NCI-H345 (cell line): ENCODE measurements around the gene RBM18.

Experiments
- DNase-seq: peaks from one replicate; lab custom pipeline; 2025; lab: John Stamatoyannopoulos, UW

Gene RBM18

DNA sequence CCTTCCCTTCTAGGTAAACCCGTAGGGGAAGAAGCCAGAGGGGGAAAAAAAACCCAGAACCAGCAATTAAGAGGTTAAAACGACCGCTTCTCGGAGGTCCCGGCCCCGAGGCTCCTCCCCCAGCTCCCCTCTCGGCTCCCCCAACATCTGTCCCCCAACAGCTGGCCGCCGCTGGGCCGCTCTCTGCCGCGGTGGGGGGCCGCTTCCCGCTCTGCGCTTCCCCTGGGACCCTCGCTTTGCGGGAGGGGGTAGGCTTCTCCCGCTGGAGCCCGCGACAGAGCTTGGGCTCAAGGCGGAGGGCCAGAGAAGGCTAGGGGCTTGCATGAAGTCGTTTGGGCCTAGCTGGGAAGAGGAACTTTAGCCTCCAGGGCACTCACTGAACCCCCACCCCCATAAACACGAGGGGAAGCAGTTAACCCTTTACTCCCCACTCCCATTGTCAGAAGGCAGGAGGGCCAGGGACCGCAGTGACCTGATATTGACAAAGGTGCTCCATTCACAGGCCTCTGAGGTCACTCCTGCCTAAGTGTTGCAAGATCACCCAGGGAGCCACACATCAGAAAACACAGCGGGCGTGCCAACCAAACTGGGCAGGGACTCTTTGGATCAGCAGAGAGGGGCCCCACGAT lies 43.3 kb downstream of the RBM18 start:
- DNase-seq: no peak

GRCh38 chr9:122220673-122221182 lies 43.9 kb downstream of the RBM18 start:
- DNase-seq: no peak

GRCh38 chr9:122219856-122220672 lies 44.6 kb downstream of the RBM18 start:
- no peak for DNase-seq

- DNase-seq: no peak
These were observed 45.4 kb downstream of the RBM18 start for GRCh38 chr9:122218935-122219855.

DNA sequence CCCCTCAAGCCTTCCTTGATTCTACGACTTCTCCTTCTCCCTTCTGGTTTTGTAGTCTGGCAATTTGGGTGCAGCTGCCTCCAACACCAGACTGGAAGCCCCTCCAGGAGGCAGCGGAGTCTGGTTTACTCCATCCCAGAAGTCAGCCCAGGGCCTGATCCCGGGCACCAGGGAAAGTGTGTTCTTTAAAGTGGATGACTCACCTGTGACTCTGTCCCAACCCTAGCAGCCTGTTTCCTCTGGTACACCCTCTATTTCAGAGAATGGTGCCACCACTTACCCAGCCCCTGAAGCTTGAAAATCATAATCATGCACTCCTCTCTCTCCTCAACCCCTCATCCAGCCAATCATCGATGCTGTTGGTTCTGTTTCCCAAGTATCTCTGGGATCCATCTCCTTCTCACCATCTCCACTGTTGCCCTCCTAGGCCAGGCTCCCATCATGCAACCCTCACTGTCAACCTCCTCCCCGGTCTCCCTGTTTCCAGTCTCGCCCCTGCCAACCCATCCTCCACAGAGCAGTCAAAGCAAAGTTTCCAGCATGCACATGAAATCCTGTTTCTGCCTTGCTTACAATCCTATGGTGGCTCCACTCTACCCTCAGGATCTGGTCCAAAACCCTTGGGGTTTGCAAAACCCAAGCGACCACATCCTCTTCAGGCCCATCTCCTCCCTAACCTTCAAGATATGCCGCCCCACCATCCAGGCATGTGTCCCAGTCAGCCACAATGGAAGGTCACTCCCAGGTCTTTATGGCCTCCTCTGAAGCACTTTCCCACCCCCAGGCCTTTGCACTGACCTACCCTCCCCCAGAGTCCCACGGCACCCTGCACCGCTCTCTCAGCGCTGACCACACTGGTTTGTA lies 46.3 kb downstream of the RBM18 start:
- no peak for DNase-seq

GRCh38 chr9:122217640-122218039 lies 47.0 kb downstream of the RBM18 start:
- DNase-seq: no peak

DNA sequence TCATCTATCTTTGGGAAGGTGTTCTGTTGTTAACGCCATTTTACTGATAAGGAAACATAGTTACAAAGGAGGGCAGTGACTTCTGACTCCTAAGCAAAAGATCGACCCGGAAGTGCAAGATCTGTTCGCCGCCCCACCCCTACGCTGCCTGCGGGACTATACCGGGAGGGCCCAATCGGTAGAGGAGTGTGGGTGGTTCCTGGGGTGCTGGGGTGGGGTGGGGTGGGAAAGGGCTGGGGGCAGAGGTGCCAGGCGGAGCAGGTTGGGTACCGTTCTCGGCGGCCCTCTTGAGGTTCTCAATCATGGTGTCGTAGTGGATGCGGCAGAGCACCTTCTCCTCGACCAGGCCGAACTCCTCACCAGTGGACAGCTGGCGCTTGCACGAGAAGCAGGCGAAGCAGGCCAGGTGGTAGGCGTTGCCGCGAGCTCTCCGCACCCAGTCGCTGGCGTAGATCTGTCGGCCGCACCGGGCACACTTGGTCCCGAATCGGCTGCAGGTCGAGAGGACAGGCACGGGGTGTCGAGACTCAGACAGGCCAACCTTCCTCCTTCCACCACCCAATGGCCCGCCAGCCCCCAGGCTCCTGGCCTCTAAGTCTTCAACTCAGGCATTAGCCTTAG lies 47.7 kb downstream of the RBM18 start:
- DNase-seq: no peak

DNA sequence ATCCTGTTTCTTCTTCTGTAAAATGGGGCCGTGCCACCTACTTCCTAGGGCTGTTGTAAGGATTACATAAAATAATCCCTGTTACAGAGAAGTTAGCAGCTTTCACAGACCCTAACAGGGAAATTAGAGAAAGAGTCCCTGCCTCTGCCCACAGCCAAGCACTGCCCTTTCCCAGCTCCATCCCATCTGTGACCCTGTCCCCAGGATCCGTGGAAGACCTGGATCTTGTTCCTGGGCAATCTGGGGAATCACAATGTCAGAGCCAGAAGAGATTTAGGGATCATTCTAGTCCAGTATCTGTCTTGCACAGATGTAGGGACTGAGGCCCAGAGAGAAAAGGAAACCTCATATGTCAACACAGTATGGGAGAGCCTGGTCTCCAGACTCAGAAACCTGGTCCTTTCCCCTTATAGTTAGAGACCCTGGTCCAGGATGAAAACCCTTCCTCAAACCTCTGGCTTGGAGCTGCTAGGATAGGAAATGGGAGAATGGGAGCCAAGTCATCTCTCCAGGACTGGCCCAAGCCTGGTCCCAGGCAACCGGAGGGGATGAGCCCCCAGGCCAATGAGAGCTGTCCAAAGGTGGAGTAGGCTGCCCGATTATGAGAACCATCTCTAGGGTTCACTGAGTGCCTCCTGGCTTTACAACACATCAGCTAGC lies 48.4 kb downstream of the RBM18 start:
- no peak for DNase-seq

GRCh38 chr9:122215663-122216062 lies 49.0 kb downstream of the RBM18 start:
- DNase-seq: no peak

DNA sequence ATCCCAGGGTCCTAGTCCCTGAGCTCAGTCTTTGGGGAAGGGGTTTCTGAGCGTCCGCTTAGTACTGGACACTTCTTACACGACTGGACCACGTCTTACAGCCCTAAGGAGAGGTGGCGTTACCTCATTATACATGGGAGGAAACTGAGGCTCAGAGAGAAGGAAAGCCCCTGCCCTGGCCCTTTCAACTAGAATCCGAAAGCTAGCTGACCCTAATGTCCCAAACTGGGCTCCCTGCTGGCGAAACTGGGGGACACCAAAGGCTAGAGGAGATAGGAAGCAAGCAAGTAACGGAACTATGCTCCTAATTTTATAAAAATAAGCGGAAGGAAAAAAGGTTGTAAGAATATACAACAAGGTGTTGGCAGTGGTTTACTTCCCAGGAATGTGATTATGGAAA lies 50.1 kb downstream of the RBM18 start:
- DNase-seq: no peak

- DNase-seq: peak; percentile 92
These were observed 50.8 kb downstream of the RBM18 start for GRCh38 chr9:122213589-122214413.

GRCh38 chr9:122213102-122213588 lies 51.5 kb downstream of the RBM18 start:
- no peak for DNase-seq

DNA sequence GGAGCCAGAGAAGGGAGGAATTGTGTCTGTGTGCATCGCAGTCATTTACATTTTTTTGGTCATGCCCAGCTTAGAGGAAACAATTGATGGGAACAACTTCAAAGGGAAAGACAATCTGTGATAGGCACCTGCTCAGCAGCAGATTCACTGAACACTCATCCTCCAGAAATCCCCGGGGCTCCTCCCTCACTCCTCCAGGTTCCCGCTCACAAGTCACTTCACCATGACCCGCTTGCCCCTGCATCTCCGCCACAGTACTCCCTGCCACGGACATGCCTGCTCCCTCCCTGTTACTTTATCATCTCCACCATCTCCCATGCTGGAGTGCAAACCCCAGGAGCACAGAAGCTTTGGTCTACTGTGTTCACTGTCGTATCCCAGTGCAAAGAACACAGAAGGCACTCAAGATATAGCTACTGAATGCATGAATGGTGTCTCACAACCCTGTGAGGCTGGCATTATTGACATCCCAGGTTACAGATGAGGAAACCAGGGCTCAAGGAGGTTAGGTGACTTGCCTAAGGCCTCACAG lies 52.1 kb downstream of the RBM18 start:
- DNase-seq: peak; percentile 8

- no peak for DNase-seq
These were observed 55.2 kb downstream of the RBM18 start for GRCh38 chr9:122209451-122209850.

DNA sequence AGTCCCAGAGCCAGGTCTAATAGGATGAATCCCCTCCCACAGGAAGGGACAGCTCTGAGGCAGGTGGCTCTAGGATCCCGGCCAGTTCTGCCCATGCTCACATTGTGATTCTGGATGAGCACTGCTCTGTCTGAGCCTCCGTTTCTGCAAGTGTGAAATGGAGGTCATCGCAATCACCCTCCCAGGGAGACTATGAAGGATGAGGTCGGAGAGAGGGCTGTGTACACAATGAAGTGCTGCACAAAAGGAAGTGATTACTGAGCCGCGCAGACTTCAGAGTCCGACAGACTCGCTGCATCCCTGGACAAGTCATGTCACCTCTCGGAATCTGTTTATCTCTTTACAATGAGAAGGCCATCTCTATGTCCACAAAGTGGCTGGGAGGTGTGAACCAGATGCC lies 57.5 kb downstream of the RBM18 start:
- DNase-seq: no peak

GRCh38 chr9:122206118-122207046 lies 58.3 kb downstream of the RBM18 start:
- DNase-seq: no peak

- DNase-seq: no peak
These were observed 59.5 kb downstream of the RBM18 start for GRCh38 chr9:122205176-122205575.

GRCh38 chr9:122204491-122204890 lies 60.1 kb downstream of the RBM18 start:
- DNase-seq: no peak
